NB4 (cell line): Measurements from ENCODE around the gene TEAD1.

Experiments
- DNase-seq: peaks from one replicate; pipeline ENCODE4 v3.0.0; 2010; ENCODE audit warnings: low read depth
- H3K4me3 ChIP-seq: one replicate; pipeline ENCODE4 v1.5.1; 2011; ENCODE audit warnings: mild to moderate bottlenecking, low read depth, low read length, moderate library complexity
- CTCF ChIP-seq: IDR thresholded peaks from one replicate; pipeline ENCODE4 v1.5.1; 2012; ENCODE audit warnings: low read depth, low read length
- MYC ChIP-seq: IDR thresholded peaks from 2 replicates; pipeline ENCODE4 v1.6.1; 2011; ENCODE audit warnings: low read depth, low read length
- POLR2A ChIP-seq: IDR thresholded peaks from 2 replicates; pipeline ENCODE4 v1.6.1; 2011; ENCODE audit warnings: mild to moderate bottlenecking; ENCODE audit not compliant: insufficient read length; ENCODE audit errors: extremely low read depth
- TF ChIP-seq, protein P1 (sequence below): IDR thresholded peaks from 2 replicates; pipeline ENCODE4 v1.6.1; 2011; ENCODE audit warnings: low read depth, low read length

The TEAD1 gene

DNA sequence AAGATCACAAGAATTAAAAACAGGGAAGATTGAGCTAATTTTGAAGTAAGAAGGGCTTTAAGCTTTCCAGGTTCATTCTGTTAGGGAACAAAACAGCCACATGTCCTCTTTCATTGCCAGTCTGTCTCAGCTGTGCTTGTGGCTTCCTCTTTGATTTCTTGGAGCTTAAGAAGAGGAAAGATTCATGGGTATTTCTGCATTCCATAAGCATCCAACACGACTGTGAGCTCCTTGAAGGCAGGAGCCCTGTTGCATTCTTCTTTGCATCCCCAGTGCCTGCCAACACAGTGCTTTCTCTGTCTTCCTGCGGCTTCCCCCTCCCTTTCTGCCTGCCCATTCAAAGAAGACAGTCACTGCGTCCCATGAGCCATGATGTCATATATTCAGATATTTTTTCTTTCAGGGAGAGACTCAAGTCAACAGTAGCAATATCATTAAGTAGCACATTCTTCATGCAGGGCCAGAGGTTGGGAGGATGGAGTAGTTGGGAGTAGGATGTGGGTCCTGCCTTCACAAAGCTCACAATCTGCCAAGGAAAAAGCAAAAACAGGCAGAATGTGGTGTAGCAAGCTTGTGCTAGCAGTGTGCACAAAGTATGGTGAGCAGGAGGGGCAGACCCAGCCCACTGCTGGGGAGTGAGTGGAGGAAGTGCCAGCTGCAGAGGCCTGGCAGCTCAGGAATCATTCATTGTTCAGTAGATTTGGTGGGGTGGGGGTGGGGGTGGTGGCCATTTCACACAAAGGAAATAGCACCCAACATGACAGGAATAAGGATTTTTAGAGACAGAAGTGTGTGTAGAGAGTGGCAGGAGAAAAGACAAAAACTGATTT is 172.8 kb downstream of the TEAD1 start:
- no peak overlapping the region for H3K4me3 ChIP-seq
- no peak for DNase-seq
- TF ChIP-seq MYC (no peak), POLR2A (no peak), CTCF (no peak)
- TF ChIP-seq, protein P1, sequence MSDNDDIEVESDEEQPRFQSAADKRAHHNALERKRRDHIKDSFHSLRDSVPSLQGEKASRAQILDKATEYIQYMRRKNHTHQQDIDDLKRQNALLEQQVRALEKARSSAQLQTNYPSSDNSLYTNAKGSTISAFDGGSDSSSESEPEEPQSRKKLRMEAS, result no peak

DNA sequence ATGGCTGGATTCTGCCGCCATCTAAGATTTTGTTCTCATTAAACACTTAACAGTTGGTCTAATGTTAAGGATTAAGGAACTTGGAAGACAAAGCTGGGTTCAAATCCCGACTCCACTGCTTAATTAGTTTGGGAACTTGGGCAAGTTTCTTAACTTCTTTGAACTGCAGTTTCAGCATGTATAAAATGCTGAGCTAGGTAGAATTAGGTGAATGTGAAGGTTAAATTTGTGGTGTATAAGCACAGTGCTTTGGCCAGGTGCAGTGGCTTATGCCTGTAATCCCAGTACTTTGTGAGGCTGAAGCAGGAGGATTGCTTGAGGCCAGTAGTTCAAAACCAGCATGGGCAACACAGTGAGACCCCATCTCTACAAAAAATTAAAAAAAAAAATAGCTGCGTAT is 174.2 kb downstream of the TEAD1 start:
- TF ChIP-seq, protein P1, result no peak
- TF ChIP-seq CTCF, result no peak
- TF ChIP-seq MYC, result no peak
- TF ChIP-seq POLR2A, result no peak
- H3K4me3 ChIP-seq, result no peak overlapping the region
- DNase-seq, result no peak

- H3K4me3 ChIP-seq, result no peak overlapping the region
Observed at GRCh38 chr11:12853325-12853651, 179.1 kb downstream of the TEAD1 start.

GRCh38 chr11:12853652-12854296 is 179.6 kb downstream of the TEAD1 start:
- TF ChIP-seq POLR2A, result no peak
- TF ChIP-seq, protein P1, result no peak
- no peak for TF ChIP-seq MYC
- no peak for TF ChIP-seq CTCF
- DNase-seq, result no peak
- H3K4me3 ChIP-seq, result no peak overlapping the region

More at GRCh38 chr11:12853325-12853651, 179.1 kb downstream of the TEAD1 start:
- DNase-seq, result no peak
- TF ChIP-seq MYC, result no peak
- TF ChIP-seq CTCF, result no peak
- TF ChIP-seq POLR2A, result no peak
- TF ChIP-seq, protein P1, result no peak

GRCh38 chr11:12854297-12854661 is 180.1 kb downstream of the TEAD1 start:
- no peak for DNase-seq
- TF ChIP-seq CTCF, result no peak
- TF ChIP-seq MYC, result no peak
- TF ChIP-seq, protein P1, result no peak
- no peak for TF ChIP-seq POLR2A
- H3K4me3 ChIP-seq, result no peak overlapping the region
